Measurements from ENCODE around the gene ADGRF4. TPM values are rescaled to one million over a fixed set of nuclear protein-coding genes. Genes with fewer than 3 reads are reported as not detected.

The ADGRF4 gene
- total RNA-seq, 1 donor from 2014 or later = 2.6 TPM

- no peak for DNase-seq (ENCODE audit: low spot score, unreplicated experiment)
- Mint-ChIP-seq H3K4me3 (ENCODE audit: low read depth) (no peak overlapping the region), H3K36me3 (ENCODE audit: insufficient read depth) (no peaks in the 10 kb centered on the region), H3K27me3 (no peaks in the 10 kb centered on the region), H3K9me3 (ENCODE audit: low read depth) (no peaks in the 10 kb centered on the region), H3K27ac (no peak overlapping the region), H3K4me1 (ENCODE audit: low read depth) (peaks cover 34% of the 10 kb centered on the region)
- no peak for TF ChIP-seq CTCF (IDR thresholded peaks at IDR 0.05; ENCODE audit: unreplicated experiment)
Observed at GRCh38 chr6:47697925-47698324, 455 bp upstream of the ADGRF4 start.

- Mint-ChIP-seq H3K27ac (no peak overlapping the region), H3K4me1 (ENCODE audit: low read depth) (peaks cover 34% of the 10 kb centered on the region), H3K9me3 (ENCODE audit: low read depth) (no peaks in the 10 kb centered on the region), H3K27me3 (no peaks in the 10 kb centered on the region), H3K36me3 (ENCODE audit: insufficient read depth) (no peaks in the 10 kb centered on the region), H3K4me3 (ENCODE audit: low read depth) (no peak overlapping the region)
- no peak for TF ChIP-seq CTCF (IDR thresholded peaks at IDR 0.05; ENCODE audit: unreplicated experiment)
- DNase-seq (ENCODE audit: low spot score, unreplicated experiment) = no peak
Observed at GRCh38 chr6:47700053-47700452, 1.7 kb downstream of the ADGRF4 start.

DNA sequence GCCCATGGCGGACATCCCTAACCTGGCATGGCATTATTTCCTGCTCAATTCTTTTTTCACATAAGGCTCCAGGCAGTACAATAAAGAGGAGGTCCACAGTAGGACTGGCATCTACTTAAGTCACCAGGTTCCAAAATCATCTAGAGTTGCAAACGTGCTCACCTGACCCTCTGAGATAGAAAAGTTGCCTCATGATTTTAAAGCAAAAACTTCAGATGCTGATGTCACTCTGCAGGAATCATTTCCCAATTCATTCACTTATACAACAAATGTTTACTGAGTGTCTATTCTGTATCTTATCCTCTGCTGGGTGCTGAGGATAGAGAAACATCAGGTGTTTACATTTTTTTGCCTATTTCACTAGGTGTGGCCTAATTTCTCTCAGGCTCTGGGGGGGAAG lies 2.2 kb downstream of the ADGRF4 start:
- Mint-ChIP-seq H3K4me1 (ENCODE audit: low read depth) (peaks cover 34% of the 10 kb centered on the region), H3K9me3 (ENCODE audit: low read depth) (no peaks in the 10 kb centered on the region), H3K27me3 (no peaks in the 10 kb centered on the region), H3K4me3 (ENCODE audit: low read depth) (no peak overlapping the region), H3K36me3 (ENCODE audit: insufficient read depth) (no peaks in the 10 kb centered on the region), H3K27ac (peak overlapping the region; percentile 35)
- no peak for DNase-seq (ENCODE audit: low spot score, unreplicated experiment)
- no peak for TF ChIP-seq CTCF (IDR thresholded peaks at IDR 0.05; ENCODE audit: unreplicated experiment)

DNA sequence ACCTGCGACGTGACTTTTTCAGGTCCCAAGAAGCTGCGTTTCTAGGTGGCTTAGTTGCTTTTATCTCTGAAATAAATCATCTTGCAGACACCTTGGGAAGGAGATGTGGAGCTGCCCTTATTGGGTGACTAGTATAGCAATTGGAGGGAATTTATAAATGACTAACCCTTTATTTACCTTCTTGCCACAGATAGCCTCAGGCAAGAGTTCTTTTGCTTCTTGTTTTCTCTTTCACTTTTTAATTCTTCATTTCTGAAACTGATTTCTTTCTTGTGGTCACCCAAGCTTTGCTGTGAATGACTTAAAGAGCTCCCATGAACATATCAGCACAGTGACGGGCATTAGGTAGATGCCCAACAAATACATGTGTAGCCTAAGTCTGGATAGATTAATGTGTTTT lies 3.0 kb downstream of the ADGRF4 start:
- H3K27me3 Mint-ChIP-seq = no peaks in the 10 kb centered on the region
- H3K4me1 Mint-ChIP-seq (ENCODE audit: low read depth) = peaks cover 34% of the 10 kb centered on the region
- no peaks in the 10 kb centered on the region for H3K9me3 Mint-ChIP-seq (ENCODE audit: low read depth)
- no peak for DNase-seq (ENCODE audit: low spot score, unreplicated experiment)
- no peaks in the 10 kb centered on the region for H3K36me3 Mint-ChIP-seq (ENCODE audit: insufficient read depth)
- no peak for TF ChIP-seq CTCF (IDR thresholded peaks at IDR 0.05; ENCODE audit: unreplicated experiment)
- no peak overlapping the region for H3K4me3 Mint-ChIP-seq (ENCODE audit: low read depth)
- H3K27ac Mint-ChIP-seq = peak overlapping the region; percentile 35

DNA sequence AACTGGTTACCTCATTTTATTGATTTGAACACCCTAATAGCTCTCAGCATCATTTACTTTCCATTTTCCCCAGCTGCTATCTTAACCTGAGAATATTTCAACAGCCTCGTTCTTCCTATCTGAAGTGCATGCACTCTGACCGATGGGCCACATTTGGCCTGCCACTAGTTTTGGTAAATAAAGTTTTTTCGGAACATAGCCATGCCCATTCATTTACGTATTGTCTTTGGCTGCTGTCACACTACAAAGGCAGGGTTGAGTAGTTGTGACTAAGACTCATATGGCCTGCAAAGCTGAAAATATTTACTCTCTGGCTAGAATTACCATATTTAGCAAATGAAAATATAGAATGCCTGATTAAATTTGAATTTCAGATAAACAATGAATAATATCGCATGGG lies 10.8 kb downstream of the ADGRF4 start:
- H3K4me1 Mint-ChIP-seq (ENCODE audit: low read depth) = peaks cover 7% of the 10 kb centered on the region
- peaks cover 2% of the 10 kb centered on the region for H3K9me3 Mint-ChIP-seq (ENCODE audit: low read depth)
- H3K27me3 Mint-ChIP-seq = no peaks in the 10 kb centered on the region
- H3K27ac Mint-ChIP-seq = no peak overlapping the region
- no peak overlapping the region for H3K4me3 Mint-ChIP-seq (ENCODE audit: low read depth)
- no peak for TF ChIP-seq CTCF (IDR thresholded peaks at IDR 0.05; ENCODE audit: unreplicated experiment)
- H3K36me3 Mint-ChIP-seq (ENCODE audit: insufficient read depth) = no peaks in the 10 kb centered on the region
- no peak for DNase-seq (ENCODE audit: low spot score, unreplicated experiment)

Data from progenitor cell of endocrine pancreas (in vitro differentiated cells).